Measurements from ENCODE around the gene ST6GALNAC5. TPM values are rescaled to one million over a fixed set of nuclear protein-coding genes. Genes with fewer than 3 reads are reported as not detected.

Gene ST6GALNAC5
- total RNA-seq, 4 donors from 2014 or later = 5.3 to 8.7 (median 8.2) TPM

DNA sequence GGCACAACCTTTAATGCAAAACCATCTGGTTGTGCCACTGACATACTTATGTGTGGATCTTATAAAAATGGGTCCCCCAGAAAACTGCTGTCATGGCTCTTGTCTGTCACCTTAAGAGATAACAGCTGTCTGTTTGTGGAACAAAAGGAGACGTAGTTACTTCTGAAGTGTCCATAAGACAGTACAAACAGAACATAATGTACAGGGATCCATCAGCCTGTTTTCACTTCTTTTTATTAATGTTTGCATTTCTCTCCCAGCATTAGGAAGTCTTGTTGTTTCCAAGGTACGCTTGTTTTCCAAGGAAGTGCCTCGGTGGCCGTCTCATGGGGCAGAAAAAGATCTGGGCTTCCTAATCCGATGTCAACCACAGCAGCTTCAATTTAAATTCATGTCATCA, 11.2 kb upstream of the ST6GALNAC5 start:
- WGBS = 77% methylated on average over 5 of the region's 5 CpGs
- intact Hi-C loops (cut with DNase I) = no loop called here

DNA sequence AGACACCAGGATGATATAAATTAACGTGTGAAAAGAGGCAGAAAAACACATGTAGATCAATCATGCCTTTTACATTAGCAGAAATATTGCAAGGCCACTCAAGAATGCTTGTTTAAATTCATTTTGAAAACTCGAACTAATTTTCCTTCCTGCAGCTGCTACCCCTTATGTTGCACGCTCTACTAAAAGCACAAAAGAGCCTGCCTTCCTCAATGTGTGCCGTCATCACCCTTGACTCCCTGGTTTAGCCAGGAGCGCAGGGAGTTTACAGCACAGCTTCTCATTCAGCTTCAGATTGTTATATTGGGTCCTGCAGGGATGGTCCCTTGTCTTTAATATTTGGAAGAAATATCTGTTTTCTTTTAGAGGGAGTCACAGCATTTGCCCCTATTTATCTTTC, 10.1 kb upstream of the ST6GALNAC5 start:
- Histone ChIP-seq H3K27ac (replicated peaks in 1 of 4) (no peak overlapping the region), H3K4me1 (no peaks in the 10 kb centered on the region), H3K9me3 (no peaks in the 10 kb centered on the region), H3K27me3 (no peaks in the 10 kb centered on the region), H3K36me3 (no peaks in the 10 kb centered on the region), H3K4me3 (no peak overlapping the region)
- intact Hi-C loops (cut with DNase I) = no loop called here
- no peak for DNase-seq (ENCODE audit: extremely low spot score)
- TF ChIP-seq EP300 (IDR thresholded peaks at IDR 0.05) (no peak), POLR2A (IDR thresholded peaks at IDR 0.05; ENCODE audit: low read depth) (no peak), POLR2AphosphoS5 (IDR thresholded peaks at IDR 0.05) (no peak)
- TF ChIP-seq, protein P1, sequence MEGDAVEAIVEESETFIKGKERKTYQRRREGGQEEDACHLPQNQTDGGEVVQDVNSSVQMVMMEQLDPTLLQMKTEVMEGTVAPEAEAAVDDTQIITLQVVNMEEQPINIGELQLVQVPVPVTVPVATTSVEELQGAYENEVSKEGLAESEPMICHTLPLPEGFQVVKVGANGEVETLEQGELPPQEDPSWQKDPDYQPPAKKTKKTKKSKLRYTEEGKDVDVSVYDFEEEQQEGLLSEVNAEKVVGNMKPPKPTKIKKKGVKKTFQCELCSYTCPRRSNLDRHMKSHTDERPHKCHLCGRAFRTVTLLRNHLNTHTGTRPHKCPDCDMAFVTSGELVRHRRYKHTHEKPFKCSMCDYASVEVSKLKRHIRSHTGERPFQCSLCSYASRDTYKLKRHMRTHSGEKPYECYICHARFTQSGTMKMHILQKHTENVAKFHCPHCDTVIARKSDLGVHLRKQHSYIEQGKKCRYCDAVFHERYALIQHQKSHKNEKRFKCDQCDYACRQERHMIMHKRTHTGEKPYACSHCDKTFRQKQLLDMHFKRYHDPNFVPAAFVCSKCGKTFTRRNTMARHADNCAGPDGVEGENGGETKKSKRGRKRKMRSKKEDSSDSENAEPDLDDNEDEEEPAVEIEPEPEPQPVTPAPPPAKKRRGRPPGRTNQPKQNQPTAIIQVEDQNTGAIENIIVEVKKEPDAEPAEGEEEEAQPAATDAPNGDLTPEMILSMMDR (IDR thresholded peaks at IDR 0.05) = no peak
- WGBS = 78% methylated on average over 5 of the region's 5 CpGs

More for the DNA sequence above, 11.2 kb upstream of the ST6GALNAC5 start:
- Histone ChIP-seq H3K36me3 (no peaks in the 10 kb centered on the region), H3K9me3 (no peaks in the 10 kb centered on the region), H3K4me3 (no peak overlapping the region), H3K27me3 (no peaks in the 10 kb centered on the region), H3K4me1 (no peaks in the 10 kb centered on the region), H3K27ac (replicated peaks in 1 of 4) (no peak overlapping the region)
- TF ChIP-seq POLR2AphosphoS5 (IDR thresholded peaks at IDR 0.05) = no peak
- no peak for TF ChIP-seq POLR2A (IDR thresholded peaks at IDR 0.05; ENCODE audit: low read depth)
- no peak for TF ChIP-seq EP300 (IDR thresholded peaks at IDR 0.05)
- TF ChIP-seq, protein P1 (IDR thresholded peaks at IDR 0.05) = no peak
- no peak for DNase-seq (ENCODE audit: extremely low spot score)

DNA sequence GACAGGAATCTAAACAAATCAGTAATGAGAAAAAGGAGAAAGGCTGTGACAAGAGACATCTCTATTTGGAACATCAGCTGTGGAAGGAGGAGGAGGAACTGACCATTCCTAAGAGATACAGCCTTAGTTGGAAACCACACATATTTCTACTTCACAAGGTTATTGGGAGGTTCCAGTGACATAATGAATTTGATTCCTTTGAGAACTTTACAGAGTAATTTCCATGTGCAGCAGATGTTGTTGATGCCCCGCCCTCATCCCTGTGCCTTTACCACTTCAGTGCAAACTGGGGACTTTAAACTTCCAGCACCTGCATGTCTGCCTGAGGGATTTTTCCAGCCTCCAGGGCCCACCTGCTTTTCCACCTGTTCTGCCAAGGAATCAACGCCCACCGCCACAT, 9.3 kb upstream of the ST6GALNAC5 start:
- Histone ChIP-seq H3K4me3 (no peak overlapping the region), H3K27ac (replicated peaks in 1 of 4) (no peak overlapping the region), H3K4me1 (no peaks in the 10 kb centered on the region), H3K9me3 (no peaks in the 10 kb centered on the region), H3K27me3 (peaks cover 0 to 4% (median 0%) of the 10 kb centered on the region in 4 donors), H3K36me3 (no peaks in the 10 kb centered on the region)
- 97% methylated on average over 3 of the region's 3 CpGs for WGBS
- TF ChIP-seq POLR2AphosphoS5 (IDR thresholded peaks at IDR 0.05) (no peak), EP300 (IDR thresholded peaks at IDR 0.05) (no peak), POLR2A (IDR thresholded peaks at IDR 0.05; ENCODE audit: low read depth) (no peak)
- TF ChIP-seq, protein P1 (IDR thresholded peaks at IDR 0.05) = no peak
- no peak for DNase-seq (ENCODE audit: extremely low spot score)
- intact Hi-C loops (cut with DNase I) = no loop called here

DNA sequence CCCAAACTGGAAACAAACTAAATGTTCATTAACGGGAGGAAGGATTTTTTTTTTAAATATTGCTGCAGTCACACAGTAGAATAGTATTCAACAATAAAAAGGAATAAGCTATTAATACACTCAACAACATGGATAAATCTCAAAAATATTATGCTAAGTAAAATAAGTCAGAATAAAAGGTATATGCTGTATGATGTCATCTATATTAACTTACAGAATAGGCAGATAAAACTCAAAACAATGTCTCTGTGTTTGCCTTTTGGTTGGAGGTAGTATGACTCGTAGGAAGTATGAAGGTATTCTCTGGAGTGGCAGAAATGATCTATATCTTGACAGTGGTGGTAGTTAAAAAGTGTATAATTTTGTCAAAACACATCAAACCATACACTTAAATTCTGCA, 6.1 kb upstream of the ST6GALNAC5 start:
- Histone ChIP-seq H3K27me3 (peaks cover 0 to 36% (median 7%) of the 10 kb centered on the region in 4 donors), H3K4me1 (no peaks in the 10 kb centered on the region), H3K4me3 (no peak overlapping the region), H3K27ac (replicated peaks in 1 of 4) (no peak overlapping the region), H3K9me3 (no peaks in the 10 kb centered on the region), H3K36me3 (no peaks in the 10 kb centered on the region)
- intact Hi-C loops (cut with DNase I) = no loop called here
- TF ChIP-seq POLR2AphosphoS5 (IDR thresholded peaks at IDR 0.05) (no peak), EP300 (IDR thresholded peaks at IDR 0.05) (no peak), POLR2A (IDR thresholded peaks at IDR 0.05; ENCODE audit: low read depth) (no peak)
- TF ChIP-seq, protein P1 (IDR thresholded peaks at IDR 0.05) = no peak
- no peak for DNase-seq (ENCODE audit: extremely low spot score)
- WGBS = 94% methylated on average over 2 of the region's 2 CpGs

DNA sequence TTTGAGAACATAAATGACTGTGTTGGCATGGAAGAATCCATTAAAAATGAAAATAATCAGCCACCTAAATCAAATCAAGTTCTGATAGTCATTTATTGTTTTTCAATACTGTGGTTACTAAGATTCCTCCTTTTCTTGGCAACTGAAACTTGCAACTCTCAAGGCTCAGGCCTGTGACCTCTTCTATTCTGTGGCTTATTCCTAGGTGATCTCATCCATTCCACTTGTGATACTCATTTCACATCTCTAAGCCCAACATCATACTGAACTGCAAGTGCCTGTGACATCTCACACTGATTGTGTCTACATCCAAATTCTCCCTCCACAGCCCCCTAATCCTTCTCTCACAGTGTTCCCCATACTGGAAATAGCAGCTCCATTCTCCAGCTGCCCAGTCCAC, 4.8 kb upstream of the ST6GALNAC5 start:
- no peak for DNase-seq (ENCODE audit: extremely low spot score)
- peaks cover 0 to 47% (median 13%) of the 10 kb centered on the region in 4 donors for H3K27me3 ChIP-seq
- no peak overlapping the region for H3K27ac ChIP-seq (replicated peaks in 1 of 4)
- intact Hi-C loops (cut with DNase I) = no loop called here
- H3K9me3 ChIP-seq = no peaks in the 10 kb centered on the region
- peaks cover 4 to 5% (median 5%) of the 10 kb centered on the region in 4 donors for H3K4me1 ChIP-seq
- H3K36me3 ChIP-seq = no peaks in the 10 kb centered on the region
- no peak overlapping the region for H3K4me3 ChIP-seq
- no peak for TF ChIP-seq POLR2A (IDR thresholded peaks at IDR 0.05; ENCODE audit: low read depth)
- no peak for TF ChIP-seq EP300 (IDR thresholded peaks at IDR 0.05)
- no peak for TF ChIP-seq POLR2AphosphoS5 (IDR thresholded peaks at IDR 0.05)
- TF ChIP-seq, protein P1 (IDR thresholded peaks at IDR 0.05) = no peak

All from esophagus muscularis mucosa (tissue), 4 donors.